Fibroblast of lung (primary cell): Measurements from ENCODE around the gene ACSL3. TPM values are rescaled to one million over a fixed set of nuclear protein-coding genes. Genes with fewer than 3 reads are reported as not detected.

Experiments used
- DNase-seq, 2 donors: peaks; one replicate each; pipeline versions ENCODE4 v3.0.0 to v3.0.0-alpha.2; 2010; ENCODE audit warnings: low read depth in 2 of 2
- H2AFZ ChIP-seq: 2 replicates; pipeline ENCODE4 v1.5.1; 2012; ENCODE audit warnings: low read length, control low read depth, inconsistent platforms
- H3K27ac ChIP-seq: 2 replicates; pipeline ENCODE4 v1.5.1; 2011; ENCODE audit warnings: low read length, control low read depth; ENCODE audit not compliant: insufficient read depth
- H3K27me3 ChIP-seq: 2 replicates; pipeline ENCODE4 v1.5.1; 2011; ENCODE audit warnings: mild to moderate bottlenecking, low read length; ENCODE audit not compliant: control insufficient read depth, insufficient read depth
- H3K36me3 ChIP-seq: 2 replicates; pipeline ENCODE4 v1.5.1; 2011; ENCODE audit warnings: low read length; ENCODE audit not compliant: control insufficient read depth, insufficient read depth
- H3K4me1 ChIP-seq: 2 replicates; pipeline ENCODE4 v1.5.1; 2011; ENCODE audit warnings: low read length; ENCODE audit not compliant: control insufficient read depth, insufficient read depth; ENCODE audit errors: extremely low read depth
- H3K4me2 ChIP-seq: 2 replicates; pipeline ENCODE4 v1.5.1; 2011; ENCODE audit warnings: low read length, control low read depth; ENCODE audit not compliant: insufficient read depth; ENCODE audit errors: extremely low read depth
- H3K4me3 ChIP-seq, 4 experiments: fragments of 200-600 bp in 1 of 4; sonication (generic) in 1 of 4; replicated peaks in 1 of 4; 2 replicates each; pipeline ENCODE4 v1.5.1; 2011 to 2016; ENCODE audit warnings: low read length in 4 of 4, low read depth in 3 of 4, mild to moderate bottlenecking in 3 of 4, control low read depth in 2 of 4, inconsistent platforms in 1 of 4, mixed read lengths in 1 of 4; ENCODE audit not compliant: insufficient read depth in 1 of 4; ENCODE audit errors: control extremely low read depth in 1 of 4
- H3K79me2 ChIP-seq: 2 replicates; pipeline ENCODE4 v1.5.1; 2012; ENCODE audit warnings: mild to moderate bottlenecking, low read length, inconsistent platforms; ENCODE audit not compliant: control insufficient read depth, insufficient read depth
- H3K9ac ChIP-seq: 2 replicates; pipeline ENCODE4 v1.5.1; 2011; ENCODE audit warnings: mild to moderate bottlenecking, low read length, control low read depth; ENCODE audit not compliant: insufficient read depth
- H3K9me3 ChIP-seq: 2 replicates; pipeline ENCODE4 v1.5.1; 2012; ENCODE audit warnings: low read depth, low read length; ENCODE audit not compliant: control insufficient read depth, insufficient read depth
- H4K20me1 ChIP-seq: 2 replicates; pipeline ENCODE4 v1.5.1; 2011; ENCODE audit warnings: low read length; ENCODE audit not compliant: control insufficient read depth, insufficient read depth; ENCODE audit errors: extremely low read depth
- CTCF ChIP-seq, 2 donors: IDR thresholded peaks in 1 of 2; conservative IDR thresholded peaks in 1 of 2; 1 replicate in 1 of 2; 2 replicates in 1 of 2; pipeline ENCODE4 v1.5.1; 2011 to 2012; ENCODE audit warnings: low read length in 2 of 2, control low read depth in 1 of 2, inconsistent platforms in 1 of 2, low read depth in 1 of 2, mild to moderate bottlenecking in 1 of 2
- EZH2 ChIP-seq: IDR thresholded peaks from 2 replicates; pipeline ENCODE4 v1.5.1; 2012; ENCODE audit warnings: low read length, control low read depth, mild to moderate bottlenecking; ENCODE audit errors: missing control alignments
- polyA plus RNA-seq, 2 donors: library from polyadenylated mRNA; depleted of rRNA in 1 of 2; stranded (reverse) in 1 of 2; unstranded in 1 of 2; fragments of >200 nt; gene quantifications; 2 replicates each; pipeline ENCODE4 v1.2.1, GENCODE V29; 2011 to 2012; ENCODE audit warnings: missing spikeins in 1 of 2
- total RNA-seq: library from RNA; depleted of rRNA; stranded (reverse); fragments of >200 nt; gene quantifications from 2 replicates; pipeline ENCODE4 v1.2.1, GENCODE V29; 2014

The ACSL3 gene
- total and polyA plus RNA-seq, 2 donors (not counting 1 experiment from before 2014, with no cell fraction given) = 147 to 377 TPM

- Histone ChIP-seq H3K4me3 (no peak overlapping the region), H3K9ac (no peak overlapping the region), H3K4me1 (peaks cover 7% of the 10 kb centered on the region), H3K27ac (no peak overlapping the region), H3K27me3 (no peaks in the 10 kb centered on the region), H2AFZ (no peak overlapping the region), H4K20me1 (no peaks in the 10 kb centered on the region), H3K4me2 (no peak overlapping the region), H3K9me3 (no peaks in the 10 kb centered on the region), H3K79me2 (no peaks in the 10 kb centered on the region), H3K36me3 (no peaks in the 10 kb centered on the region)
- no peak for TF ChIP-seq CTCF (conservative IDR thresholded peaks at IDR 0.05 in 1 of 2, IDR thresholded peaks at IDR 0.05 in 1 of 2; ENCODE audit: low read depth in 1 of 2, low read length in 2 of 2)
- TF ChIP-seq EZH2 = no peak
- no peak for DNase-seq
Observed at GRCh38 chr2:222964376-222965031, 103.7 kb downstream of the ACSL3 start.

- no peak overlapping the region for H2AFZ ChIP-seq
- no peak overlapping the region for H3K4me2 ChIP-seq
- H3K27me3 ChIP-seq = no peaks in the 10 kb centered on the region
- H3K4me3 ChIP-seq = no peak overlapping the region
- H3K27ac ChIP-seq = no peak overlapping the region
- H3K9me3 ChIP-seq = no peaks in the 10 kb centered on the region
- H4K20me1 ChIP-seq = no peaks in the 10 kb centered on the region
- H3K4me1 ChIP-seq = no peaks in the 10 kb centered on the region
- TF ChIP-seq CTCF (conservative IDR thresholded peaks at IDR 0.05 in 1 of 2, IDR thresholded peaks at IDR 0.05 in 1 of 2; ENCODE audit: low read depth in 1 of 2, low read length in 2 of 2) = no peak
- no peak for TF ChIP-seq EZH2
- DNase-seq = no peak
- no peak overlapping the region for H3K9ac ChIP-seq
- H3K36me3 ChIP-seq = no peaks in the 10 kb centered on the region
- no peaks in the 10 kb centered on the region for H3K79me2 ChIP-seq
Observed at GRCh38 chr2:222965555-222965954, 104.7 kb downstream of the ACSL3 start.

- no peaks in the 10 kb centered on the region for H3K79me2 ChIP-seq
- H3K27ac ChIP-seq = no peak overlapping the region
- H4K20me1 ChIP-seq = no peaks in the 10 kb centered on the region
- H2AFZ ChIP-seq = no peak overlapping the region
- DNase-seq = no peak
- no peaks in the 10 kb centered on the region for H3K9me3 ChIP-seq
- no peak overlapping the region for H3K4me2 ChIP-seq
- H3K36me3 ChIP-seq = no peaks in the 10 kb centered on the region
- no peaks in the 10 kb centered on the region for H3K4me1 ChIP-seq
- TF ChIP-seq EZH2 = no peak
- no peak for TF ChIP-seq CTCF (conservative IDR thresholded peaks at IDR 0.05 in 1 of 2, IDR thresholded peaks at IDR 0.05 in 1 of 2; ENCODE audit: low read depth in 1 of 2, low read length in 2 of 2)
- H3K9ac ChIP-seq = no peak overlapping the region
- H3K27me3 ChIP-seq = no peaks in the 10 kb centered on the region
- no peak overlapping the region for H3K4me3 ChIP-seq
Observed at GRCh38 chr2:222968550-222969155, 107.8 kb downstream of the ACSL3 start.
